ENCODE data around the gene PPP1R14C. TPM values are rescaled to one million over a fixed set of nuclear protein-coding genes. Genes with fewer than 3 reads are reported as not detected.

The PPP1R14C gene
- total RNA-seq, 1 experiment from 2014 or later: 4.6 TPM

- H3K27me3 ChIP-seq (replicated peaks; ENCODE audit: insufficient read depth, low read depth, low read length, poor library complexity): no peaks in the 10 kb centered on the region
- BruUV-seq (replicated peaks): no TSS peak
- H3K4me3 ChIP-seq (ENCODE audit: low read depth, low read length, poor library complexity, severe bottlenecking): no peak overlapping the region
- TF ChIP-seq CTCF (conservative IDR thresholded peaks at IDR 0.05; ENCODE audit: low read depth, low read length) (no peak), EZH2 (IDR thresholded peaks at IDR 0.05; ENCODE audit: borderline replicate concordance, low read depth, low read length, poor library complexity, severe bottlenecking) (no peak)
- no peaks in the 10 kb centered on the region for H3K9me3 ChIP-seq (ENCODE audit: low read depth, low read length, poor library complexity, severe bottlenecking)
- ChIA-PET CTCF (no interaction called here), POLR2A (ENCODE audit: low non-redundant PET) (no interaction called here)
- no peaks in the 10 kb centered on the region for H3K4me1 ChIP-seq (ENCODE audit: insufficient read depth, low read length, poor library complexity, severe bottlenecking)
- no peak overlapping the region for H3K27ac ChIP-seq (ENCODE audit: low read depth, low read length, poor library complexity, severe bottlenecking)
- no peaks in the 10 kb centered on the region for H3K36me3 ChIP-seq (ENCODE audit: insufficient read depth, low read length, poor library complexity, severe bottlenecking)
- intact Hi-C loops (cut with micrococcal nuclease; ENCODE audit: unreplicated experiment): no loop called here
- no peak for DNase-seq (ENCODE audit: low spot score)
Measured at GRCh38 chr6:150099546-150099945, 43.3 kb upstream of the PPP1R14C start.

GRCh38 chr6:150099953-150100352, 42.9 kb upstream of the PPP1R14C start:
- no TSS peak for BruUV-seq (replicated peaks)
- TF ChIP-seq CTCF (conservative IDR thresholded peaks at IDR 0.05; ENCODE audit: low read depth, low read length): no peak

GRCh38 chr6:150100745-150101144, 42.1 kb upstream of the PPP1R14C start:
- H3K27me3 ChIP-seq (replicated peaks; ENCODE audit: insufficient read depth, low read depth, low read length, poor library complexity): no peaks in the 10 kb centered on the region
- intact Hi-C loops (cut with micrococcal nuclease; ENCODE audit: unreplicated experiment): no loop called here
- no peak overlapping the region for H3K27ac ChIP-seq (ENCODE audit: low read depth, low read length, poor library complexity, severe bottlenecking)
- TF ChIP-seq EZH2 (IDR thresholded peaks at IDR 0.05; ENCODE audit: borderline replicate concordance, low read depth, low read length, poor library complexity, severe bottlenecking): no peak
- TF ChIP-seq CTCF (conservative IDR thresholded peaks at IDR 0.05; ENCODE audit: low read depth, low read length): no peak
- no peak overlapping the region for H3K4me3 ChIP-seq (ENCODE audit: low read depth, low read length, poor library complexity, severe bottlenecking)
- POLR2A ChIA-PET (ENCODE audit: low non-redundant PET): no interaction called here
- BruUV-seq (replicated peaks): no TSS peak
- H3K4me1 ChIP-seq (ENCODE audit: insufficient read depth, low read length, poor library complexity, severe bottlenecking): no peaks in the 10 kb centered on the region
- H3K36me3 ChIP-seq (ENCODE audit: insufficient read depth, low read length, poor library complexity, severe bottlenecking): no peaks in the 10 kb centered on the region
- no peak for DNase-seq (ENCODE audit: low spot score)
- no peaks in the 10 kb centered on the region for H3K9me3 ChIP-seq (ENCODE audit: low read depth, low read length, poor library complexity, severe bottlenecking)
- CTCF ChIA-PET: no interaction called here

More at GRCh38 chr6:150099953-150100352, 42.9 kb upstream of the PPP1R14C start:
- Histone ChIP-seq H3K27me3 (replicated peaks; ENCODE audit: insufficient read depth, low read depth, low read length, poor library complexity) (no peaks in the 10 kb centered on the region), H3K36me3 (ENCODE audit: insufficient read depth, low read length, poor library complexity, severe bottlenecking) (no peaks in the 10 kb centered on the region), H3K4me3 (ENCODE audit: low read depth, low read length, poor library complexity, severe bottlenecking) (no peak overlapping the region), H3K9me3 (ENCODE audit: low read depth, low read length, poor library complexity, severe bottlenecking) (no peaks in the 10 kb centered on the region), H3K27ac (ENCODE audit: low read depth, low read length, poor library complexity, severe bottlenecking) (no peak overlapping the region), H3K4me1 (ENCODE audit: insufficient read depth, low read length, poor library complexity, severe bottlenecking) (no peaks in the 10 kb centered on the region)
- intact Hi-C loops (cut with micrococcal nuclease; ENCODE audit: unreplicated experiment): no loop called here
- no peak for DNase-seq (ENCODE audit: low spot score)
- ChIA-PET CTCF (no interaction called here), POLR2A (ENCODE audit: low non-redundant PET) (no interaction called here)

Measured in A673 (cell line).